Measurements from ENCODE around the gene NAA38. TPM values are rescaled to one million over a fixed set of nuclear protein-coding genes. Genes with fewer than 3 reads are reported as not detected.

Gene NAA38, protein sequence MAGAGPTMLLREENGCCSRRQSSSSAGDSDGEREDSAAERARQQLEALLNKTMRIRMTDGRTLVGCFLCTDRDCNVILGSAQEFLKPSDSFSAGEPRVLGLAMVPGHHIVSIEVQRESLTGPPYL
- 30.4 and 45.3 TPM in 2 replicates for total RNA-seq (2014; rRNA removed; shearing (Covaris generic))

DNA sequence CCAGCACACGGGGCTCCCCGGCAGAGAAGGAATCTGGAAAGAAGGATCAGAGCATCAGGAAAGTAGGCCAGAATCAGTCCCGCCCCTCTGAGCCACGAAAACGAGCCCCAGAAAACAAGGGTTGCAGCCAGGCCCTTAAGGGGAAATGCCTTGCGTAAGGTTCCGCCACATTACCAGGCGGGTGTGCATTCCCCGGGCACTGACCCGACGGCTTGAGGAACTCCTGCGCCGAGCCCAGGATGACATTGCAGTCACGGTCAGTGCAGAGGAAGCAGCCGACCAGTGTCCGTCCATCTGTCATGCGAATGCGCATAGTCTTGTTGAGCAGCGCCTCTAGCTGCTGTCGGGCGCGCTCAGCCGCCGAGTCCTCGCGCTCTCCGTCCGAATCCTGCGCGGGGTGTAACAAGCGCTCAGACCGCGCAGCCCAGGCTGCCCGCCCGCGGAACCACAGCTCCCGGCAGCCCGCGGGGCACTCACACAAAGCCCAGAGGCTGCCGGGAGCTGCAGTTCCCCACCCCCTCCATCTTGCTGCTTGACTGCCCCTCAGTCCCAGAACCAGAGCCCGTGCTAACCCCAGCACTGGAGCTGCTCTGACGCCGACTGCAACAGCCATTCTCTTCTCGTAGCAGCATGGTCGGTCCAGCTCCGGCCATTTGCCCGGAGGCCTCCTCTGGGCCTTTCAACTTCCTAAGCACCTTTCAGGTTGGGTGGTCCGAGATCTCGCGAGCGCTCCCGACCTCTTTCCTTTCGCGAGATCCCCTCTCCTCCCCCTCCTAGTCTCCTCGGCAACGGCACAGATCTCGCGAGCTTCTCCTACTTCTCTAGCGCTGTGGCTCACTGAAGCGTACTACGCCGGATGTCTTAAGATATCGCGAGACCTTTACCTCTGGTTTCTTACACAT lies at the start of gene NAA38:
Gene NAA38 (minus strand): TSS at position 749 of the 902 bp plus-strand sequence. CDS start 96 bp downstream, at position 653.
- Histone ChIP-seq H3K4me1 (0 out of 2 replicates have a peak, but pooled peaks cover 2% of the 10 kb centered on the region), H3K27ac (peak within 1 kb of the TSS; percentile 94), H3K27me3 (no peaks in the 10 kb centered on the region), H3K4me3 (peak within 1 kb of the TSS; percentile 71), H3K9me3 (replicated peaks) (no peaks in the 10 kb centered on the region), H3K36me3 (peaks cover 2% of the 10 kb centered on the region; the same call in 1 of the 2 replicates)
- peak; percentile 96 to 97 for DNase-seq

DNA sequence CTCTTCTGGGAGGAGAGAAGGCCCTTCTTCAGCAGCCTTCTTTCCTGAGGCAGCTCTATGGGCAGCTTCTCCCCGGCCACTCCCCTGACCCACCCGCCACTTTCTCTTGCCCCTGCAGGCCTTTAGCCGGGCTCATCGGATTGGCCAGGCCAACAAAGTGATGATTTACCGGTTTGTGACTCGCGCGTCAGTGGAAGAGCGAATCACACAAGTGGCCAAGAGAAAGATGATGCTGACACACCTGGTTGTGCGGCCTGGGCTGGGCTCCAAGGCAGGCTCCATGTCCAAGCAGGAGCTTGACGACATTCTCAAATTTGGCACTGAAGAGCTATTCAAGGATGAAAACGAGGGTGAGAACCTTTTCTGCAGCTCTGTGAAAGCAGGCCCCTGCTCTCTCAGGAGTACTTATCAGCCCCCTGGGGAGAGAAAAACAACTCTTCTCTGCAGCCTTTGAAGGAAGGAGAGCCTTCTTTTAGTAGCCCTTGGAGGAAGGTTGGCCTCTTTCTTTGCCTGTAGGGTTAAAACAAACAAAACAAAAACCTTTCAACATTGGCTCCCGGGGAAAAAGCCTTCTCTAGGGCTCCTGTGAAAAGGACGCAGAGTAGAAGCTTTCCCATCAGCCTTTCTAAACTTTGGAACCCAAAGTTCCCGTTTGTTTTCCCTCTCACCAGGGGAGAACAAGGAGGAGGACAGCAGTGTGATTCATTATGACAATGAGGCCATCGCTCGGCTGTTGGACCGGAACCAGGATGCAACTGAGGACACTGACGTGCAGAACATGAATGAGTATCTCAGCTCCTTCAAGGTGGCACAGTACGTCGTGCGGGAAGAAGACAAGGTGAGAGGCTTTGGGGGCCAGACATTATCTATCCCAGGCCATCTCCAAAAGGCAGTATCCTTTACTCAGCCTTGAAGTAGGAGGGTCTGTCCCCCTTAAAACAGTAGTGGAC lies 46.1 kb upstream of the NAA38 start:
- Histone ChIP-seq H3K4me3 (no peak overlapping the region), H3K27ac (no peak overlapping the region), H3K27me3 (no peaks in the 10 kb centered on the region), H3K36me3 (peaks cover 87% of the 10 kb centered on the region), H3K9me3 (replicated peaks) (no peaks in the 10 kb centered on the region), H3K4me1 (no peaks in the 10 kb centered on the region)
- no peak for DNase-seq

DNA sequence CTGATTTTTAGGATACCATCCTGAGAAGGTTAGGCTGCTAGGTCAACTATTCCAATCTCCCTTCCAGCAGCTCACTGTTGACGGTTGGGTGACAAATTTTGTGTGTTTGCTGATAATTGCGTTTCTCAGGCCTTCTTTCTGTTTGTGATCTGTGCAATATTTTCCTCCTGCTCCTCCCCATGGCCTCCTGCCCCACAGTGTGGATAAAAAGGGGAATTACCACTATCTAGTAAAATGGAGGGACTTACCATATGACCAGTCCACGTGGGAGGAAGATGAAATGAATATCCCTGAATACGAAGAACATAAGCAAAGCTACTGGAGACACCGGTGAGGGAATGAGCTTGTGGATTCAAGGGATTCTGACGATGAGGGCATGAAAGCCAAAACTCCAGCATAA lies 40.4 kb upstream of the NAA38 start:
- Histone ChIP-seq H3K27ac (no peak overlapping the region), H3K9me3 (replicated peaks) (no peaks in the 10 kb centered on the region), H3K4me3 (no peak overlapping the region), H3K4me1 (peaks cover 20% of the 10 kb centered on the region), H3K27me3 (no peaks in the 10 kb centered on the region), H3K36me3 (peaks cover 85% of the 10 kb centered on the region)
- no peak for DNase-seq

DNA sequence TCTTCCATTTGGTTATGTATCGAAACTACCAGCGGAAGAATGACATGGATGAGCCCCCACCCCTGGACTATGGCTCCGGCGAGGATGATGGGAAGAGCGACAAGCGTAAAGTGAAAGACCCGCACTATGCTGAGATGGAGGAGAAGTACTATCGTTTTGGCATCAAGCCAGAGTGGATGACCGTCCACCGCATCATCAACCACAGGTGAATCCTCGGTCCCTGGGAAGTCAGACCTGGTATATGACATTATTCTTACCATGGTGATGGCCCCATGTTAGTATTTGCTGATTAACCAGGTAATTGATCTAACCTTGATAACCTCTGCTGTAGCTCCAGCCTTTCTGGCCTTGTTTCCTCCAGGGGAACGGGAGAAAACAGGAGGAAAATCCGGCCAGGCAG lies 39.7 kb upstream of the NAA38 start:
- Histone ChIP-seq H3K4me3 (no peak overlapping the region), H3K36me3 (peaks cover 81% of the 10 kb centered on the region), H3K4me1 (peaks cover 25% of the 10 kb centered on the region), H3K9me3 (replicated peaks) (no peaks in the 10 kb centered on the region), H3K27me3 (no peaks in the 10 kb centered on the region), H3K27ac (no peak overlapping the region)
- no peak for DNase-seq

DNA sequence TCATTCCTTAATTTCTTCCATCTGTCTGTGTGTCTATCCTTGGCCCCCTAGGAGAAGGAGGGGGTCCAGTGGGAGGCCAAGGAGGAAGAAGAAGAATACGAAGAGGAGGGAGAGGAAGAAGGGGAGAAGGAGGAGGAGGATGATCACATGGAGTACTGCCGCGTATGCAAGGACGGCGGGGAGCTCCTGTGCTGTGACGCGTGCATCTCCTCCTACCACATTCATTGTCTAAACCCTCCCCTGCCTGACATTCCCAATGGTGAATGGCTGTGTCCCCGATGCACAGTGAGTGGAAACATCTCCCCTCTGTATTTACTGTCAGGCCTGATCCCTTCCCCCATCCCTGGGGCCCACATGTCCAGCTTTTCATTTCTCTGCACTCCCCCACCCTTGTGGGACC lies 37.5 kb upstream of the NAA38 start:
- H3K4me3 ChIP-seq, result no peak overlapping the region
- H3K27me3 ChIP-seq, result no peaks in the 10 kb centered on the region
- DNase-seq, result no peak
- no peak overlapping the region for H3K27ac ChIP-seq
- no peaks in the 10 kb centered on the region for H3K9me3 ChIP-seq (replicated peaks)
- H3K4me1 ChIP-seq, result peaks cover 48% of the 10 kb centered on the region
- peaks cover 82% of the 10 kb centered on the region for H3K36me3 ChIP-seq

DNA sequence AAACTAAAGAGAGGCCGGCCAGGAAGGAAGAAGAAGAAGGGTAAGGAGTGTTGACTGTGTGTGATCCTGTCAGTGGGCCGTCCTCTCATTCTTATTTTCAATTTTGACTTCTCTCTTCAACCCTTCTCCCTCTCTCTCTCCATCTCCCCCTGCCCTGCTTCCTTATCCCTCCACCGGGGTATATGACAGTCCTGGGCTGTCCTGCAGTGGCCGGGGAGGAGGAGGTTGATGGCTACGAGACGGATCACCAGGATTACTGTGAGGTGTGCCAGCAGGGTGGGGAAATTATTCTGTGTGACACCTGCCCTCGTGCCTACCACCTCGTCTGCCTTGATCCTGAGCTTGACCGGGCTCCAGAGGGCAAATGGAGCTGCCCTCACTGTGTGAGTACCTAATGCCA lies 36.9 kb upstream of the NAA38 start:
- no peaks in the 10 kb centered on the region for H3K27me3 ChIP-seq
- DNase-seq, result no peak
- H3K27ac ChIP-seq, result peak overlapping the region; percentile 70
- peaks cover 54% of the 10 kb centered on the region for H3K4me1 ChIP-seq
- H3K9me3 ChIP-seq (replicated peaks), result no peaks in the 10 kb centered on the region
- no peak overlapping the region for H3K4me3 ChIP-seq
- H3K36me3 ChIP-seq, result peaks cover 81% of the 10 kb centered on the region

DNA sequence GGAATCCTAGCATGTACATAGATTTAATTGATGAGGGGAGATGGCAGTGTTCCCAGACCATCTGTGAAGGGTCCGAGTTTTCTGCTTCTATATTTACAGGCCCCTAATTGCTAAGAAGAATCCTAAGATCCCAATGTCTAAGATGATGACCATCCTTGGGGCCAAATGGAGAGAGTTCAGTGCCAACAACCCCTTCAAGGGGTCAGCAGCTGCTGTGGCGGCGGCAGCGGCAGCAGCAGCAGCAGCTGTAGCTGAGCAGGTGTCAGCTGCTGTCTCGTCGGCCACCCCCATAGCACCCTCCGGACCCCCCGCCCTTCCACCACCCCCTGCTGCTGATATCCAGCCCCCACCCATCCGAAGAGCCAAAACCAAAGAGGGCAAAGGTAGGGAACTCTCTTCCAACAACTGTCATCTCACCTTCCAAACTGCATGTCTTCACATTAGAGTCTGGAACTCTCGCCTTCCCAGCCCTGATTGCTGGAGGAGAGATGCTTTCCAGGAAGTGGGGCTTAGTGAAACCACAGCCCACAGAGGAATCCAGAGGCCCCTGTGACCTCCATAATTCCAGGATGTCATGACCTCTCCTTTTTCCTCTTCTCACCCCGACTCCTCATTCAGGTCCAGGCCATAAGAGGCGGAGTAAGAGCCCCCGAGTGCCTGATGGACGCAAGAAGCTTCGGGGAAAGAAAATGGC lies 36.0 kb upstream of the NAA38 start:
- Histone ChIP-seq H3K27me3 (no peaks in the 10 kb centered on the region), H3K27ac (peak overlapping the region; percentile 70), H3K4me3 (no peak overlapping the region), H3K4me1 (peaks cover 59% of the 10 kb centered on the region), H3K36me3 (peaks cover 72% of the 10 kb centered on the region), H3K9me3 (replicated peaks) (no peaks in the 10 kb centered on the region)
- DNase-seq, result peak; percentile 78 to 82

DNA sequence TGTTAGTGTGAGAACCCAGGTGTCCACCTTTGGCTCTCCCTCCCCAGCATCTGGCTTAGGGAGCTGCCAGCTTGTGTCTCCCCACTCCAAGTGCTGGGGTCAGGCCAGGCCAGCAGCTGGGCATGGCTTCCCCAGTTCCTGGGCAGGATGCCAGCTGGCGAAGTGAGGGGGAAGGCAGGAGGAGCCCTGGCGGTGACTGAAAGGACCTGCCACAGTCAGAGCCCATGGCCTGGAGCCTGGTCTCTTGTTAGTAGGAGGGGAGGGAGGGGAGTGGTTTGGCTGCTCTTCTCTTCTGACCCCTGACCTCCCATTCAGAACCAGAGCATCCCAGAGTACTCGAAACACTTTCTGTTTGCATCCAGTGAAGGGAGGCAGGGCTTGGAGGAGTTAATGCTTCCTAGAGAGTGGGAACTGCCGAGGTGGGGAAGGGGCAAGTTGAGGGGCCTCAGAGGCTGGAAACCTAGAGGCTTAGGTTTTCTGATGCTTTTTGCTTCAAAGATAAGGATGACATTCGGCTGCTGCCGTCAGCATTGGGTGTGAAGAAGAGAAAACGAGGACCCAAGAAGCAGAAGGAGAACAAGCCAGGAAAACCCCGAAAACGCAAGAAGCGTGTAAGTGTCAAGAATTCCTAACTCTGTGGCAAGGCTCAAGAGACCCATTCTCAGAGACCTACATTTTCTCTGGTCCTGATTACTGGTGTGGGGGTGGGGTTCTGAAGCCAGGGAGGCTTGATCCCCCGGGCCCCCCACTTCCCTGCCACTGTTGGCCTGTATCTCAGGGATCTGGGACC lies 32.0 kb upstream of the NAA38 start:
- DNase-seq, result peak; percentile 95 to 97
- Histone ChIP-seq H3K36me3 (peaks cover 36% of the 10 kb centered on the region), H3K27me3 (no peaks in the 10 kb centered on the region), H3K4me1 (peaks cover 52% of the 10 kb centered on the region), H3K27ac (peak overlapping the region; percentile 81), H3K4me3 (peak overlapping the region; percentile 73), H3K9me3 (replicated peaks) (no peaks in the 10 kb centered on the region)

DNA sequence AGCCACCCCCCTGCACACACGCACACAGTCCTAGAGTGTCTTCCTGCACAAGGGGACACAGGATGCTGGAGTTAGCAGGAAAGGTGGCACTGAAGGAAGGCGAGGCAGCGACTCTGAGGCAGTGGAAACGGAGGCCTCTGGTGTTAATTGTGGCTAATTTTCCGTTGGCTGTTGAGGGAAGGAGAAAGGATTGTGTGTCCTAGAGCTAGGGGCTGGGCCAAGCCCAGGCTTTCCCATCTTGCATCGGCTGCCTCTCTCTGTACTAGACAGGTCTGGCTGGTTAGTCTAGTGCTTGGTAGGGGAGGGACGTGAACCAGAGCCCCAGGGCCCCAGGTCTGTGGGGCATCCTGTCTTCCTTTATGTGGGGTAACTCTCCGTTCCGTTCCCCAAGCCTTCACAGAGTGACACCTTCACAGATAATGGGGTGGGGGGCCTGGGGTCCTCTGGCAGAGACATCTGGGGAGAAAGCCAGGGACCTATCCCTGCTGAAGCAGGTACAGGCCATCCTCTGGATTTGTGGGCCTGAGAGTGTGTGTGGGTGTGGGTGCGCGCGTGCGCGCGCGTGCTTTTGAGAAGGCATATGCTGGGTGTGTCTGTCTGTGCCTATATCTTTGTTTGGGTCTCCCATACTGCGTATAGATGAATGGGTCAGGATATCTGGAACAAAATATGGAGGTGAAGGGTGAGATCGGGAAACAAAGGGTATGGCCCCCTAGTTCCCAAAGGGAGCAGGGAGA lies 31.0 kb upstream of the NAA38 start, which contains the start of gene CHD3:
Gene CHD3 (plus strand): TSS at position 606 of the 737 bp plus-strand sequence. CDS start 212 bp downstream, outside the sequence.
- H3K4me3 ChIP-seq, result peak within 1 kb of the TSS; percentile 73
- peak; percentile 29 to 31 for DNase-seq
- no peaks in the 10 kb centered on the region for H3K9me3 ChIP-seq (replicated peaks)
- peak within 1 kb of the TSS; percentile 81 for H3K27ac ChIP-seq
- peaks cover 42% of the 10 kb centered on the region for H3K4me1 ChIP-seq
- peaks cover 28% of the 10 kb centered on the region for H3K36me3 ChIP-seq
- no peaks in the 10 kb centered on the region for H3K27me3 ChIP-seq

DNA sequence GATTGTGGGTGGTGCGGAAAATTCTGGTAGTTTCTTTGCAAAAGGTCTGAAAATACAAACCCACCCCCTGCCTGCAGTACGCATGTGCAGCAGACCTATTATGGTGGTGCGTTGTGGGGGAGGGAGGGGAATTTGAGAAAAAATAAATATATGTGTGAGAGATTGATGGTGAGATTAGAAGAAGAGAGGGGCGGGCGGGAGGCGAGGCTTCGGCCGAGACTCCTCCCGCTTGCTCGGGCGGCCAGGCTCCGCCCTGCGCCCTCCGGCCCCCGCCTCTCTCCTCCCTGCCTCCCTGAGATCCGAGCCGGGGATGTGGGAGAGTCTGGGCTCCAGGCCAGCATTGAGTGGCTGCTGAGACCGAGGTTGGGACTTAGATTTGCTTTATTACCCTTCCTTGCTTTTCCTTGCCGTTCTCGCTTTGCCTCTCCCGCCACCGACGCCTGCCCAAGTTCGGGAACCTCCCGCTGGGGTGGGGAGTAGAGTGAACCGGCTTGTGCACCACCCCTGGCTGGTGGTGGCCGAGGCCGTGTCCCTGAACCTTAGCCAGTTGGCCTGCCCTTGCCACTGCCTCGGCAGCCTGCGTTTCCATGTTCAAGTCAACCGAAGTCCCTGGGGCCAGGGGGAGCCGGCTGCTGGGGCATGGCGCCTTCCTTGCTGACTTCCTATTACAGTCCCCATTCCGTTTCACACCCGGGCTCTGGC lies 30.3 kb upstream of the NAA38 start:
- Histone ChIP-seq H3K36me3 (peaks cover 28% of the 10 kb centered on the region), H3K27ac (peak overlapping the region; percentile 99), H3K27me3 (no peaks in the 10 kb centered on the region), H3K9me3 (replicated peaks) (no peaks in the 10 kb centered on the region), H3K4me1 (peaks cover 37% of the 10 kb centered on the region), H3K4me3 (peak overlapping the region; percentile 73)
- peak; percentile 91 to 94 for DNase-seq

DNA sequence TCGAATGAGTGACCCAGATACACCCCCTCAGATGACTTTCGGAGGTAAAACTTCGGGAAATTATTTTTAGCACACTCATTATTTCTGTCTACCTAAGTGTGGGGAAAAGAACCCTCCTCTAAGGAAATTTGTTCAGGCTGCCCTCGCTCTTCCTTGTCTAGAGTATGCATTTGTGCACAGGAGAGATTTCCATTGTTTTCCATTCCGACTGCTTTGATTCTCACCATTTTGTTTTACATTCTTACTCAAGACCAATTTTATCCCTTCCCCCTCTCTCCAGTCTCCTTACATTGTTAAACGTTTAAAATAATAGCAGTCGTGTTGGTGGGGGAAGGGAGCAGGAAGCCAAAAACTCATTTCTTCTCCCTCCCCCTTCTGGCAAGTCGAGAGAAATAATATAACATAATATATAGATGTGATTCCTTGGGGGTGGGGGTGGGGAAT lies 29.7 kb upstream of the NAA38 start:
- peak overlapping the region; percentile 99 for H3K27ac ChIP-seq
- no peaks in the 10 kb centered on the region for H3K27me3 ChIP-seq
- DNase-seq, result no peak
- no peaks in the 10 kb centered on the region for H3K9me3 ChIP-seq (replicated peaks)
- H3K4me1 ChIP-seq, result peaks cover 33% of the 10 kb centered on the region
- peak overlapping the region; percentile 73 for H3K4me3 ChIP-seq
- peaks cover 26% of the 10 kb centered on the region for H3K36me3 ChIP-seq

DNA sequence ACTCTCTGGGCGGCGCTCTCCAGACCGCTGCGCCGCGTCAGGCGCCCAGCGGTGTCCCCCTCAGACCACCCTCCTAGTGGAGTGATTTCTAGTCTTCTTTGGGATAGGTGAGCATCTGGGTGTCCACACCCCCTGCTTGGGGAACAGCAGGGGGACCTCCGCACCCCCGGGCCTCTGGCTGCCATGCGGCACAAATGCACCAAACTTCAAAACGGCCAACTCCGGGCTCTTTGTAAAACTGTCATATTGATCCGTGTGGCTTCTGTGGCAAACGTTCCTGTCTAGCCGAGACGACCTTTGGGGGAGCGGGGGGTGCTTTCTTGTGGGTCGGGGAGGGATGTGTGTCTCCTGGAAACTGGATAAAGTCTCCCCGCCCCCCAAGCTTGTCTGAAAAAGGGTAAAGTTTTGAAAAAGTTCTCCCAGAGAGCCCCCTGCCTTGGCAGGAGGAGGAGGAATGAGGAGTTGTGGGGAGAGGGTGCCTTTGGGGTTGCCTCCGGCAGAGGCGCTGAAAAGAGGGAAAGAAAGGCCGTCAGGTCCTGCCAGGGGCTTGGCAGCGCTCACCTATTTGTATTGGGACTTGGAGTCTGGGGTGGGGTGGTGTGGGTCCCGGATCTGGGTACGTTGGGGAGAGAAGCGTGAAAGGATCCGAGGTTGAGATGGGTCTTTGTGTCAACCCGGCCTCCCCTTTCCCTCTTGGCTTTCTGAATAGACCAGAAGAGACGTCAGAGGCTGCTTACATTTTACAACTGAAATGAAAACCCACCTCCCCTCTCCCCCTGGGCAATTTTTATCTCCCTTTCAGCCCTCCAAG lies 29.1 kb upstream of the NAA38 start:
- peaks cover 20% of the 10 kb centered on the region for H3K36me3 ChIP-seq
- peak overlapping the region; percentile 99 for H3K27ac ChIP-seq
- no peaks in the 10 kb centered on the region for H3K27me3 ChIP-seq
- H3K4me3 ChIP-seq, result peak overlapping the region; percentile 73
- peak; percentile 37 to 44 for DNase-seq
- peaks cover 27% of the 10 kb centered on the region for H3K4me1 ChIP-seq
- H3K9me3 ChIP-seq (replicated peaks), result no peaks in the 10 kb centered on the region

Measured in SJCRH30 (cell line).